Ectodermal cell (in vitro differentiated cells): ENCODE results near the gene LDLRAD3.

ENCODE experiments used
- H3K27ac ChIP-seq: 2 replicates; pipeline ENCODE4 v1.7.0; 2013; ENCODE audit warnings: mild to moderate bottlenecking, low read depth, low read length; ENCODE audit not compliant: insufficient read depth, poor library complexity, severe bottlenecking
- H3K27me3 ChIP-seq: 2 replicates; pipeline ENCODE4 v1.7.0; 2013; ENCODE audit warnings: mild to moderate bottlenecking, low read length; ENCODE audit not compliant: insufficient read depth, control insufficient read depth, poor library complexity, severe bottlenecking
- H3K36me3 ChIP-seq: one replicate; pipeline ENCODE4 v1.7.0; 2013; ENCODE audit warnings: low read length; ENCODE audit not compliant: control insufficient read depth, insufficient read depth
- H3K4me1 ChIP-seq: one replicate; pipeline ENCODE4 v1.7.0; 2013; ENCODE audit warnings: low read length; ENCODE audit not compliant: control insufficient read depth, insufficient read depth
- H3K4me3 ChIP-seq: 2 replicates; pipeline ENCODE4 v1.7.0; 2013; ENCODE audit warnings: low read depth, low read length, control low read depth; ENCODE audit not compliant: insufficient read depth
- H3K9me3 ChIP-seq: 2 replicates; pipeline ENCODE4 v1.7.0; 2013; ENCODE audit warnings: mild to moderate bottlenecking, low read length, moderate library complexity; ENCODE audit not compliant: control insufficient read depth
- WGBS, 2 experiments: methylation state at CpG; one replicate each; pipeline ENCODE4 v1.1.7; 2013; ENCODE audit warnings: missing lambda C conversion rate in 2 of 2; 5-methylcytosine and 5-hydroxymethylcytosine counted together

LDLRAD3 gene

DNA sequence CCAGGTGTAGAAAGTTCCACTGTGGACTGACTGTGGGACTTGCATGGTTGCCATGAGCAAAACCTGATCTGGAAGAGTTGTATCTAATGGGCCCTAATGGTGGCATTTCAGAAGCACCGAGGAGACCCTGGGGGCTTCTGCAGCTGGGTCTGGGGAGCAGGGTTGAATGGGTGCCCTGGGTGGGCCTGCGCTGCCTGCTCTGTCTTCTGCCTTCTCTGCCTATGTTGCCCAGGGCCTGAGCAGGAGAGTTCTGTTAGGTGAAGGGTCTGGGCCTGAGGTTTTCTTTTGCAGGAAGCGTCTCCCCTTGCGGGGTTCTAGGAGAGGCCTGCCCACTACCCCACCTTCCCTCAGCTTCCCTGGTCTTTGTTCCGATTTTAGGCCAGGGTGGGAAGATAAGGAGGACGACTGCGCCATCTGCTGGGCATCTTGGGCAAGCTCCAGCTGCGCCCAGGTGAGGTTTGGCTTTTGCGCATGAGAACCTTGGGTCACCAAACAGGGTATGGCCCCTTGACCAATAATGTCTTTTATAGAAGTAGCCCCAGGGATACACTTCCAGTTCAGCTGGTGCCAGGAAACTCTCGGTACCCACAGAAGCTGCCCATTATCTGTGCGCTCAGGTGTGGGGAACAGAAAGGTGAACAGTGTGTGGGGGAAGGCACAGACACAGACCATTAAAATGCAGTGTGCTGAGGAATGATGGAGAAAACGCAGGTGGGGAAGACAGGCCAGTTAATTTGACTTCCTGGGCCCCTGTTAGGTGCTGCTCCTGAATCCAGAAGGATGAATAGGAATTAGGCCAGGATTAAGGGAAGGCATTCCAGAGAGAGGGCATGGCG lies 322.1 kb downstream of the LDLRAD3 start:
- Histone ChIP-seq H3K36me3 (no peaks in the 10 kb centered on the region), H3K9me3 (no peaks in the 10 kb centered on the region), H3K27ac (no peak overlapping the region), H3K4me1 (peaks cover 9% of the 10 kb centered on the region), H3K27me3 (no peaks in the 10 kb centered on the region), H3K4me3 (no peak overlapping the region)
- 37 to 40% methylated on average over 12 to 13 of the region's 13 CpGs for WGBS, 2 experiments

DNA sequence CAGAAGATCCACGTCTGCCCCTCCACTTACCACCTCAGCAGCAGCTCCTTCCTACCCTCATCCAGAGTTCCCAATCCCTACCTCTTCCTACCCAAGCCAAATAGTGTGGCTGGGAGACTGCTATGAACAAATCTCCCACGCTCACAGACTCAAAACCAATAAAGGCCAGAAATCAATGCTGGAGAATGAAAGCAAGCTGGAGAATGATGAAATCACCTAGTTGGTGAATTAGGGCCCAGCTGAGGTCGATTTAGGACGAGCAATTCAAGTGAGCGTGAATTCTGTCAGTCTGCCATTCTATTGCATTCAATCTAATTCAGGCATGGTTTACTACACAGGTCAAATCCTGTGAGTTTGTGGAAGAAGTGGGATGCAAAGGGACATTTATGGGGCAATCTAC lies 322.9 kb downstream of the LDLRAD3 start:
- no peaks in the 10 kb centered on the region for H3K36me3 ChIP-seq
- 57 to 60% methylated on average over 5 of the region's 5 CpGs for WGBS, 2 experiments
- H3K4me3 ChIP-seq: no peak overlapping the region
- H3K27ac ChIP-seq: no peak overlapping the region
- H3K27me3 ChIP-seq: no peaks in the 10 kb centered on the region
- H3K9me3 ChIP-seq: no peaks in the 10 kb centered on the region
- H3K4me1 ChIP-seq: peaks cover 1% of the 10 kb centered on the region

DNA sequence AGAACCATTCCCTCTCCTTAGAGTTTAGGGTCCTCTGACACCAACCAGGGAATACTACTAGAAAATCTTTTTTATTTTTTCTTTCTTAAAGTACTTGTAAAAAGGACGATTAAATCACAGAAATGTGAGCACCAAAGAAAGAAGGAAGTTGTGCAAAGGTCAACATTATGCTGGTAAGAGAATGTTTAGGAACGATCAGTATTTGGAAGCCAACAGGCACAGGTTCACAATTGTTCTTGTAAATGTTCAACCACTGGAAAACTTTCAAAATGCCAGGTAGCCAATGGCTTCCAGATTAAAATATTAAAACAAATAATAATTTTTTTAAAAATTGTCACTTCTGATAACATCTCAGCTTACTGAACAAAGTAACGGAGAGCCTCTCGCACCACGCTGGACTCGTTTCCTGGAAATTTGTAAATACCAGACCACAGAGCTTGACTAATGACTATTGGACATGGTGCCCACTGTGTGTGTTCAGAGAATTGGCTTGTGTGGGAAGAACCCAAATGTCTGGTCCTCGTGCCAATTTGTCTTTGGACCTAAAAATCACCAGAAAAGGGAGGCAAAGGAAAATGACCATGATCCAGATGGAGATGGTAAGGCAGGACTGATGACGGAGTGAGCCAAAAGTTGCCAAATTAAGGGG lies 324.6 kb downstream of the LDLRAD3 start:
- H3K4me3 ChIP-seq: no peak overlapping the region
- H3K36me3 ChIP-seq: no peaks in the 10 kb centered on the region
- H3K27me3 ChIP-seq: no peaks in the 10 kb centered on the region
- no peak overlapping the region for H3K27ac ChIP-seq
- WGBS, 2 experiments: 79 to 82% methylated on average over 8 of the region's 8 CpGs
- H3K9me3 ChIP-seq: no peaks in the 10 kb centered on the region
- no peaks in the 10 kb centered on the region for H3K4me1 ChIP-seq

DNA sequence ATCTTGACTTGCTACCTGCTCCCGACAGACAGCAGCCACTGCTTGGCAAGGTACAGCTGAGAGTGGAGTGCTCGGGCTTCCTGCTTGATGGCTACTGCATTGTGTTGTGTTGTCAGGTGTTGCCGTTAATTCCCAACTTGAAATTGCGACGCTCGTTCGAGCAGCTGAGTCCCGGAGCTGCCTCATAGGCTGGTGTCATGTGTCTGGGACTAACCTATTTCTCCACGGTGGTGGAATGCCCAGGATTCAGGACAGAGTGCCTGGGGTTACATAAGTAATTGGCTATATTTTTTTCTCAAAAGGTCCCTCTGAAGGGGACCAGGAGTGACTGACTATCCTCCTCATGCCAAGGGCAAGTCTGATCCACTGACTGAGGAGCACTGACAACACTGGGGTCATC lies 326.8 kb downstream of the LDLRAD3 start:
- H3K36me3 ChIP-seq: no peaks in the 10 kb centered on the region
- WGBS, 2 experiments: 95% methylated on average over 9 of the region's 9 CpGs
- H3K27me3 ChIP-seq: no peaks in the 10 kb centered on the region
- H3K4me1 ChIP-seq: no peaks in the 10 kb centered on the region
- H3K4me3 ChIP-seq: no peak overlapping the region
- H3K27ac ChIP-seq: no peak overlapping the region
- no peaks in the 10 kb centered on the region for H3K9me3 ChIP-seq

DNA sequence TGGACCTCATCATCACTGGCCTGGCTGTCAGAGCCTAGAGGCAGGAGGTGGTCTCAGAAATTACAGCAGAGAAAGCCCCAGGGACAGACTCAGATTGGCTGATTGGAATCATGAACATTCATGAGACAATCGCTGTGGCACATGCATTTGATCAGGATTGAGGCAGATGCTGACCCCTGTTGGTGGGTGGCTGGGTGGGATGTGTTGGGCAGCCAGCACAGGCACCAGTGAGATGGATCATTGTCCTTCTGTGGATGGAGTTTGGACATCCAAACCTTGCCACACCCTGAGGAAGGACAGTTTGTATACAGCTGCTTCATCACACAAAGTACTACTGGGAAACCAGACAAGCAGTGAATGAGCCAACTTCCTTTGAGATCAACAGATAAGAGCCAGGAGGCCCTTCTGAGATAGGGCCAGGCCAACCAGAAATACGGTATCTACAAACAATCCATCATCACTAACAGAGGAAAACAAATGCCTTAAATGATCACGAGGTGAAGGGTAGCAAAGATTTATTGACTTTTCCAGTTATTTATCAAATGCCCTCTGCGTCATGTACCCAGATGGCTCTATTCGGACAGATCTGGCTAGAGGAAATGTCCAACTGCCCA lies 328.0 kb downstream of the LDLRAD3 start:
- H3K27me3 ChIP-seq: no peaks in the 10 kb centered on the region
- H3K9me3 ChIP-seq: no peaks in the 10 kb centered on the region
- WGBS, 2 experiments: 93 to 96% methylated on average over 5 of the region's 5 CpGs
- no peak overlapping the region for H3K4me3 ChIP-seq
- no peaks in the 10 kb centered on the region for H3K36me3 ChIP-seq
- H3K4me1 ChIP-seq: no peaks in the 10 kb centered on the region
- H3K27ac ChIP-seq: no peak overlapping the region

DNA sequence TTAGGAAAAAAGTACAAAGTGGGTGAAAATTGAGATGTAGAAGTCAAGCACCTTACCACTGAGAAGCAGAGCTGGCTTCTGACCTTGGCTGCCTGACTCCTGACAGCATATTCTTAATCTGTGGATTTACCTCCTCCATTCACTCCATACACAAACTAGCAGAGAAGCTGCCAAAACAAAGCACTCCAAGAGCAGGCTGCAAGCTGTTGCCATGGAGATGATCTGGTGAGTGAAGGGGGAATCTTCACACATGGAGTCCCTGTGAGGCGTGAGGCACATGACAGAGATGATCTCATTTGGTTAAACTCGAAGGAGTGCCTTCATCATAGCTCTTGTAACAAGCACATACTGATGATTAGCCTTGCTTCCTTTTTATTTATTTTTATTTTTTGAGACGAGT lies 329.2 kb downstream of the LDLRAD3 start:
- Histone ChIP-seq H3K27ac (no peak overlapping the region), H3K9me3 (no peaks in the 10 kb centered on the region), H3K4me1 (no peaks in the 10 kb centered on the region), H3K36me3 (no peaks in the 10 kb centered on the region), H3K4me3 (no peak overlapping the region), H3K27me3 (no peaks in the 10 kb centered on the region)
- WGBS, 2 experiments: 87 to 89% methylated on average over 3 of the region's 3 CpGs

DNA sequence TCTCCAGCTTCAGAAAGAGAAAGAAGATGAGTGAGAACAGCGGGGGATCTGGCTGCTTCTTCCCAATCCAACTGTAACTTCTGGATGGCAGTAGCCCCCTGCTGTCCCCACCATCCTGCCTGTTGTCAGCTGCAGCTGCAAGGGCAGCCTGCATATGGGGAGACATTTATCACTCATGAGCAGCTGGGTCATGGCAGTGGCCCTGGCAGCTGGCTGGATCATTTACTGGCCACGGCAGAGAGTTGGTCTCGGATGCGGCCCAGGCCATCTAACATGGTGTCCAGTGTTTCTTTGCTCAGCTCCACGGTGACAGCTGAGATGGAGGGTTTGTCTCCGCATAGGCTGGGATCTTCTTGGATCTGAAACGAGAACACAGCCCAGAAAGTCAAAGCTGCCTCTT lies 330.6 kb downstream of the LDLRAD3 start:
- no peak overlapping the region for H3K4me3 ChIP-seq
- H3K4me1 ChIP-seq: peaks cover 5% of the 10 kb centered on the region
- 91 to 95% methylated on average over 7 of the region's 7 CpGs for whole genome bisulfite sequencing, 2 experiments
- no peaks in the 10 kb centered on the region for H3K9me3 ChIP-seq
- H3K36me3 ChIP-seq: no peaks in the 10 kb centered on the region
- H3K27ac ChIP-seq: no peak overlapping the region
- no peaks in the 10 kb centered on the region for H3K27me3 ChIP-seq

DNA sequence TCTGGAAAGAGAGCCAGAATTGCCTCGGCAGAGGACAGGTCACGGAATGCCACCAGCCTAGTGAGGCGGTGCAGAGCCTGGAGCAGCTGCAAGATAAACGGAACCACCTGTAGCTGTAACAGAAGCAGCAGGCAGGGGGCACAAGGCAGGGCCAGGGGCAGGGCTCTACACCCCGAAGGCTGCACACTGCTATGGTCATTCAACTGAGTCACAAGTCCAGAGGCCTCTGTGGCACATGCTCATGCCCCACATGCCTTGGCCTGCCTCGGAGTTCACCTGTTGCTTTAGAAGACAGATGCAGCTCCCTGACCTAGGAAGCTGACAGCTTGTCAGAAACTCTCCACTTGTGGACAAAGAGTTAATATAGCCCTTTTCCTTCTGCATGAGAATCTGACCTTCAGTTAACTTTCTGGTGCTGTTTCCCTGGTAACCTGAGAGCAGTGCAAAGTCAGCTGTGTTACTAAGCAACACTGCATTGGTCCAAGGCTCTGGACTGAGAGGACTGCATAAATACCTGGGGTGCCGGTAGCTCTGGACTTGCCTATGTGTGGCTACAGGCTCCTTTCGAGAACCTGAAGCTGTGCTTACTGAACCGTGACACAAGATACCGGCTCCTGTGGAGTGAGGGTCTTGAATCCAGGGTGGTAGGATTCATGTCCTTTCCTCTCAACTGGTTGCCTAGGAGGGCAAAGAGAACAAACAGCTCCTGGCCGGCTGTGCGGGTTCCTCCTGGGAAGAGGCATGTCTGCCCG lies 334.8 kb downstream of the LDLRAD3 start:
- Histone ChIP-seq H3K36me3 (no peaks in the 10 kb centered on the region), H3K27ac (peak overlapping the region; percentile 40)
- WGBS, 2 experiments: 74 to 81% methylated on average over 13 of the region's 13 CpGs

DNA sequence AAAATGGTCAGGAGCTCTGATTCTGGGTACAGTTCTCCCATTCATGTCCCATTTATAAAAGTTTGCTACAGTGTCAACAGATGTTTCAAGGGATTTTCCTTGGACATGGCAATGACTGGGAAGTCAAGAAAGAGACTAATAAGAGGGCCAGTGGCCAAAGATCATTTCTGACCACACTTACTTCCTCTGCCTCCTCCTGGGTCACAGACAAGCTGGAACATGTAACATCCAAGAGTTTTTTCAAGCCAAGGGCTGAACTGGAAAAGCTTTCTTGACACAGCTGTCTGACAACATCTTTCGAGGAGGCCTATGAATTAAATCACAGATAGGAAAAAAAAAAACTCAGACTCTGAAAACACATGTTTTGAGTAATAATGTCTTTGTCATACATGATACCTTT lies 336.7 kb downstream of the LDLRAD3 start:
- Histone ChIP-seq H3K9me3 (no peaks in the 10 kb centered on the region), H3K27me3 (no peaks in the 10 kb centered on the region), H3K27ac (no peak overlapping the region), H3K4me3 (no peak overlapping the region), H3K4me1 (peaks cover 5% of the 10 kb centered on the region), H3K36me3 (no peaks in the 10 kb centered on the region)
- 78 to 100% methylated on average over 1 of the region's 1 CpG for WGBS, 2 experiments

More for the DNA sequence above, 334.8 kb downstream of the LDLRAD3 start:
- Histone ChIP-seq H3K9me3 (no peaks in the 10 kb centered on the region), H3K27me3 (no peaks in the 10 kb centered on the region), H3K4me3 (no peak overlapping the region), H3K4me1 (peaks cover 5% of the 10 kb centered on the region)
